ENCODE measurements around the gene PYCR2. TPM values are rescaled to one million over a fixed set of nuclear protein-coding genes. Genes with fewer than 3 reads are reported as not detected.

PYCR2 gene
- total RNA-seq, 4 donors from 2014 or later: 23.0 to 35.1 (median 28.0) TPM

GRCh38 chr1:225965231-225965630 lies 41.2 kb upstream of the PYCR2 start:
- no peaks in the 10 kb centered on the region for H3K9me3 ChIP-seq
- intact Hi-C loops (cut with DNase I): no loop called here
- no peak overlapping the region for H3K27ac ChIP-seq
- H3K27me3 ChIP-seq: peaks cover 0 to 14% (median 2%) of the 10 kb centered on the region in 4 donors
- 69 to 86% methylated on average over 5 of the region's 5 CpGs for WGBS, 2 donors
- H3K36me3 ChIP-seq: no peaks in the 10 kb centered on the region
- H3K4me3 ChIP-seq: no peak overlapping the region
- peaks cover 0 to 4% (median 0%) of the 10 kb centered on the region in 3 donors for H3K4me1 ChIP-seq
- DNase-seq: no peak
- TF ChIP-seq POLR2A (IDR thresholded peaks at IDR 0.05) (no peak), CTCF (IDR thresholded peaks at IDR 0.05) (no peak)

- H3K4me1 ChIP-seq: peaks cover 0 to 4% (median 0%) of the 10 kb centered on the region in 3 donors
- peaks cover 0 to 14% (median 2%) of the 10 kb centered on the region in 4 donors for H3K27me3 ChIP-seq
- H3K4me3 ChIP-seq: no peak overlapping the region
- no peak for DNase-seq
- 70% methylated on average over 11 of the region's 15 CpGs for WGBS, 2 donors
- no peaks in the 10 kb centered on the region for H3K9me3 ChIP-seq
- intact Hi-C loops (cut with DNase I): no loop called here
- no peaks in the 10 kb centered on the region for H3K36me3 ChIP-seq
- no peak for TF ChIP-seq POLR2A (IDR thresholded peaks at IDR 0.05)
- no peak for TF ChIP-seq CTCF (IDR thresholded peaks at IDR 0.05)
- H3K27ac ChIP-seq: no peak overlapping the region
Measured at GRCh38 chr1:225963735-225964530, 39.9 kb upstream of the PYCR2 start.

- no peaks in the 10 kb centered on the region for H3K9me3 ChIP-seq
- WGBS, 2 donors: 32 to 44% methylated on average over 17 to 19 of the region's 21 CpGs
- no peak overlapping the region for H3K27ac ChIP-seq
- intact Hi-C loops (cut with DNase I): no loop called here
- peaks cover 0 to 14% (median 2%) of the 10 kb centered on the region in 4 donors for H3K27me3 ChIP-seq
- H3K4me3 ChIP-seq: no peak overlapping the region
- peaks cover 0 to 4% (median 0%) of the 10 kb centered on the region in 3 donors for H3K4me1 ChIP-seq
- no peaks in the 10 kb centered on the region for H3K36me3 ChIP-seq
- no peak for DNase-seq
- TF ChIP-seq CTCF (IDR thresholded peaks at IDR 0.05) (peak in 4 of 6 experiments; percentile 27 to 44 (median 38)), POLR2A (IDR thresholded peaks at IDR 0.05) (no peak)
Measured at GRCh38 chr1:225962440-225962975, 38.5 kb upstream of the PYCR2 start.

GRCh38 chr1:225961659-225962439 lies 37.8 kb upstream of the PYCR2 start:
- Histone ChIP-seq H3K27ac (no peak overlapping the region), H3K4me1 (peaks cover 0 to 4% (median 0%) of the 10 kb centered on the region in 3 donors), H3K4me3 (no peak overlapping the region), H3K27me3 (peaks cover 0 to 14% (median 2%) of the 10 kb centered on the region in 4 donors), H3K9me3 (no peaks in the 10 kb centered on the region), H3K36me3 (no peaks in the 10 kb centered on the region)
- intact Hi-C loops (cut with DNase I): no loop called here
- no peak for DNase-seq
- TF ChIP-seq CTCF (IDR thresholded peaks at IDR 0.05) (no peak), POLR2A (IDR thresholded peaks at IDR 0.05) (no peak)
- WGBS, 2 donors: 61 to 72% methylated on average over 19 to 20 of the region's 20 CpGs
